ENCODE data around the gene LIPJ.

The LIPJ gene

GRCh38 chr10:88586462-88586861 lies at the start of gene LIPJ:
Gene LIPJ, plus strand, starts transcription at chr10:88586762. Its CDS starts 3,926 bp downstream, at chr10:88590688.
- in situ Hi-C loops (cut with MboI; ENCODE audit: low sequenced_read_pairs) = no loop called here

- in situ Hi-C loops (cut with MboI; ENCODE audit: low sequenced_read_pairs) = no loop called here
These were observed 49.2 kb upstream of the LIPJ start for GRCh38 chr10:88537322-88537721.

GRCh38 chr10:88538048-88538447 lies 48.5 kb upstream of the LIPJ start:
- in situ Hi-C loops (cut with MboI; ENCODE audit: low sequenced_read_pairs) = no loop called here

- in situ Hi-C loops (cut with MboI; ENCODE audit: low sequenced_read_pairs) = no loop called here
These were observed 46.2 kb upstream of the LIPJ start for GRCh38 chr10:88540351-88540750.

GRCh38 chr10:88541116-88541626 lies 45.4 kb upstream of the LIPJ start:
- in situ Hi-C loops (cut with MboI; ENCODE audit: low sequenced_read_pairs) = no loop called here

GRCh38 chr10:88542522-88542921 lies 44.0 kb upstream of the LIPJ start:
- in situ Hi-C loops (cut with MboI; ENCODE audit: low sequenced_read_pairs) = no loop called here

- in situ Hi-C loops (cut with MboI; ENCODE audit: low sequenced_read_pairs) = no loop called here
These were observed 42.3 kb upstream of the LIPJ start for GRCh38 chr10:88544140-88544870.

GRCh38 chr10:88545359-88545758 lies 41.2 kb upstream of the LIPJ start:
- in situ Hi-C loops (cut with MboI; ENCODE audit: low sequenced_read_pairs) = no loop called here

- in situ Hi-C loops (cut with MboI; ENCODE audit: low sequenced_read_pairs) = no loop called here
These were observed 40.1 kb upstream of the LIPJ start for GRCh38 chr10:88546497-88546896.

- in situ Hi-C loops (cut with MboI; ENCODE audit: low sequenced_read_pairs) = no loop called here
These were observed 35.3 kb upstream of the LIPJ start for GRCh38 chr10:88551246-88551645.

GRCh38 chr10:88553116-88553752 lies 33.3 kb upstream of the LIPJ start:
- in situ Hi-C loops (cut with MboI; ENCODE audit: low sequenced_read_pairs) = no loop called here

GRCh38 chr10:88555190-88555908 lies 31.2 kb upstream of the LIPJ start:
- in situ Hi-C loops (cut with MboI; ENCODE audit: low sequenced_read_pairs) = no loop called here

GRCh38 chr10:88557256-88557655 lies 29.3 kb upstream of the LIPJ start:
- in situ Hi-C loops (cut with MboI; ENCODE audit: low sequenced_read_pairs) = no loop called here

GRCh38 chr10:88557658-88558057 lies 28.9 kb upstream of the LIPJ start:
- in situ Hi-C loops (cut with MboI; ENCODE audit: low sequenced_read_pairs) = no loop called here

GRCh38 chr10:88562152-88562551 lies 24.4 kb upstream of the LIPJ start:
- in situ Hi-C loops (cut with MboI; ENCODE audit: low sequenced_read_pairs) = no loop called here

GRCh38 chr10:88565072-88565471 lies 21.5 kb upstream of the LIPJ start:
- in situ Hi-C loops (cut with MboI; ENCODE audit: low sequenced_read_pairs) = no loop called here

- in situ Hi-C loops (cut with MboI; ENCODE audit: low sequenced_read_pairs) = no loop called here
These were observed 4.2 kb upstream of the LIPJ start for GRCh38 chr10:88582411-88582805.

- in situ Hi-C loops (cut with MboI; ENCODE audit: low sequenced_read_pairs) = no loop called here
These were observed 3.6 kb upstream of the LIPJ start, which contains the start of gene RNLS for GRCh38 chr10:88582806-88583583. Gene RNLS, minus strand, starts transcription at chr10:88583318.

GRCh38 chr10:88583584-88583957 lies 3.0 kb upstream of the LIPJ start:
- in situ Hi-C loops (cut with MboI; ENCODE audit: low sequenced_read_pairs) = no loop called here

- in situ Hi-C loops (cut with MboI; ENCODE audit: low sequenced_read_pairs) = no loop called here
These were observed 5.8 kb downstream of the LIPJ start for GRCh38 chr10:88592381-88592780.

- in situ Hi-C loops (cut with MboI; ENCODE audit: low sequenced_read_pairs) = no loop called here
These were observed 6.3 kb downstream of the LIPJ start for GRCh38 chr10:88592906-88593305.

All from hTERT RPE-1 (cell line).